NCI-H2196 (cell line): ENCODE measurements around the gene PRMT5.

Experiments
- DNase-seq: peaks from one replicate; lab custom pipeline; 2025; ENCODE audit not compliant: unreplicated experiment; lab: John Stamatoyannopoulos, UW

Gene PRMT5

DNA sequence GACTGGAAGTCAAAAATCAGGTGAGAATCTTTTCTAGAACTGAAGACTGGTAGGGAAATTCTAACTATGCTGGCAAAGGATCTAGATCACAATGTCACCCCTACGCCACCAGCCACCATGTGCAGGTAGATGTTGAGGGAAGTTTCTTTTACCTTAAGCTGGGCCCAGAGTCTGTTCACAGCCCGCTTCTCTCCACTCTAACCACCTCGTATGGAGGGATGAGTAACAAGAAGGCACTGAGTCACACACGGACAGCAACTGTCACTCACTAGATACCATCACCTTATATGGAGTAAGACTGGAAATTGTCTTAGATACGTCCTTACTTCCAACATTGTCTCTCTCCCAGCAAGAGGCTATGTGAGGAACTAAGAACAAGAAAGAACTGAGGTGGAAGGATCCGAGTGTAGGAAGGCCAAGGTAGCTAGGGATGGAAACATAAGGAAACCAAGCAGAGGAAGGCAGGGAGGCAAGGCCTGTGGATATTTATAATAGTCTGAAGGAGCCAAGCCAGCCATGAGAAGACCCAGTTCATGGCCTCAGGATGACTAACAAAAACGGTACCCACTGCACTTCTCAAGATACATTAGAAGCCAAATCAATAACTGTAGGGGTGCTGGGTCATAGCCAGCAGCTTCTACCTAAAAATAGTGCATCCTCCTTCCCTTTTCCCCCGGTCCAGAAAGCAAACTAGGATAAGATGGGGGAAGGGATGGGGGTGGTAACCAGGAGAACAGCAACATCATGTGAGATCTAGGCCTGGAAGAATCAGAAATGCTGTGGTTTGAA lies 30.7 kb downstream of the PRMT5 start:
- DNase-seq, result no peak

DNA sequence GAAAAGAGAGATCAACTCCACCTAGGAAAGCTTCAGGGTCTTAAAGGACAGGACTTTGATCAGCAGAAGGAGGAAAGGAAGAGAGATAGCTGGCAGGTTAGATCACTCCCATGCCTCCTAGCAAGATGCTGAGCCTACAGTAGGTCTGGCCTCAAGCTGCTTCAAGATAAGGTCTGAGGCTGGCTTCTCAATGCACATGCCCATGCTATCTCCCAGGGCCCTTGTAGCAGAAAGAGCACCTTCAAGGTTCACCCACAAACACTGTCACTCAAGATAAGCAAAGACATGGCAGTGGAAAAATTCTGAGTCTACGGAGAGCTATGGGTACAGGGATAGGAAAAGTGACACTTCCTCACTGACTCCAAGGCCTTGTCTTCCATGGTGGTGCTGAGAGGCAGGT lies 31.8 kb downstream of the PRMT5 start:
- no peak for DNase-seq

DNA sequence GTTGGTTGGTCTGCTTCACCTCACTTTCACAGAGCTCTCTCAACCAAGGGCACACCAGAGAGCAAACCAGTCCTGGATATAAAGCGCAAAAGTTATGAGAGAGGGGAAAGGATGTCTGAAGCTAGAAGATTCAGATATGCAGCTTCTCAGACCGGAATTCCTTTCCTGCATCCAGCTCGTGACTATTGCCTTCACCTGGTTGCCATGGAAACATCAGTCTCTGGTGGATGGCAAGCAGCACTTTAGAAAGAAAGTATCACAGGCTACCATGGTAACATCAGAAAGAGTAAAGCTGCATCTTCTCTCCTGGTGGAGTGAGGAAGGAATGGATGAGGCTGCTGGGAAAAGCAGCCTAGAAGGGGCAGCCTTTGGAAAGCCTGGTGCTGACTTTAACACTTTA lies 32.4 kb downstream of the PRMT5 start:
- no peak for DNase-seq

DNA sequence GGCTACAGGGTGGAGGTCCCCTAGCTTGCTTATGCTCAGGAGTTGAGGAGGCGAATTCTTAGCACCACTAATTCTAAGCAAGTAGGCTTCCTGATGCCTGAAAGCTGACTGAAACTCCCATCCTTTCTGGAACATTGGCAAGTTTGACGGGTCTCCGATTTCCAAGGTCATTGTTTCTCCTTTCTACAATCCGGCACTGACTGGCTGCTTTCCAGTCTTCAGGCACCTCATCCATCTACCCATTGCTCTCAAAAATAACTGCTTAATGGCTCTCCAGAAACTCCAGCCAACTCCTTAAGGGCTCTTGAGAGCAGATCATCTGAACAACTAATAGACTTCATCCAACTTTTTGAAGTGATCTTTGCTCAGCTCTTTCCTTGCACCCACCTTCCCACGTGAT lies 32.8 kb downstream of the PRMT5 start:
- DNase-seq, result no peak

DNA sequence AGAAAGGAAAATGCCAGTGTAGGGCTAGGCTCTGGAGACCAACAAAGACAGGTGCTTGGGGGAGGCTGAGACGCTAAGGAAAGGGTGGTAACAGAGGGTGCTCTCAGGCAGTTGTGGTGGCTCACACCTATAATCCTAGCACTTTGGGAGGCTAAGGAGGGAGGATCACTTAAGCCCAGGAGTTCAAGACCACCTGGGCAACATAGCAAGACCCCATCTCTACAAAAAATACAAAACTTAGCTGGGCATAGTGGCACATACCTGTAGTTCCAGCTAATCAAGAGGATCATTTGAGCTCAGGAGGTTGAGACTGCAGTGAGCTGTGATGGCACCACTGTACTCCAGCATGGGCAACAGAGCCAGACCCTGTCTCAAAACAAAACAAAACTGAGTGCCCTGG lies 33.8 kb downstream of the PRMT5 start:
- no peak for DNase-seq

DNA sequence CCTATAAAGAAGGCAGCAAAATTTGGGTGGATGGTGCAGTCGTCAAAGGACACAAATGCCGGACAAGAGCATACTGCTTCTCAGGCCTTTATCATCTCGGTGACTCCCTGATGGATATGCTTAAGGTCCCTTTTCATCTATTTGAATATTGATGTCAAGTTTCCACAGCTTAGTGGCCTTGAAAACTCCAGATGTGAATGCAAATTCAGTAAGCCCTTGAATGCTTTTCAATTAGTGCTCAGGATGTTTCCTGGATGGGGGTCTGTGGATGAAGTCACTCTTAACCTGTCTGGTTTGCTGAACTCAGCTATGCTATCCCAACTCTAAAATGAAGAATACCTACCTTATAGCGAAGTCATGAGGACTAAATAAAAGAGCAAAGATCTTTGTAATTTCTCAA lies 35.5 kb downstream of the PRMT5 start:
- no peak for DNase-seq

GRCh38 chr14:22892488-22892887 lies 36.7 kb downstream of the PRMT5 start:
- no peak for DNase-seq

DNA sequence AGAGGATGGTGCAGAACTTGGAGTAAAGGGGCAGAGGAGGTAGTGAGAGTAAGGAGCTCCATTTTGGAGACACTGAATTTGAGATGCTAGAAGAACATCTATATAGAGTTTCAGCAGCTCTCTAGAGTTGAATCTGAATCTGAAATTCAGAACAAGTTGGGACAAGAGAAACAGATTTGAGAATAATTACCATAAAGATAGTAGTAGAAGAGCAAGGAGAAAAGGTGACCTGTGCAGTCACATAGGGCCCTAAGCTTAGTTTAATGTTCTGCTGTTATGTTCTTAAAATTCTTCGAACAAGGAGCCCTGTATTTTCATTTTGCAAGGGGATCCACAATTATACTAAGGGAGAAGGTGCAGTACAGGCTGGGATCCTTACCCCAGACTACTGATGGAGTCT lies 38.8 kb downstream of the PRMT5 start:
- DNase-seq, result no peak

DNA sequence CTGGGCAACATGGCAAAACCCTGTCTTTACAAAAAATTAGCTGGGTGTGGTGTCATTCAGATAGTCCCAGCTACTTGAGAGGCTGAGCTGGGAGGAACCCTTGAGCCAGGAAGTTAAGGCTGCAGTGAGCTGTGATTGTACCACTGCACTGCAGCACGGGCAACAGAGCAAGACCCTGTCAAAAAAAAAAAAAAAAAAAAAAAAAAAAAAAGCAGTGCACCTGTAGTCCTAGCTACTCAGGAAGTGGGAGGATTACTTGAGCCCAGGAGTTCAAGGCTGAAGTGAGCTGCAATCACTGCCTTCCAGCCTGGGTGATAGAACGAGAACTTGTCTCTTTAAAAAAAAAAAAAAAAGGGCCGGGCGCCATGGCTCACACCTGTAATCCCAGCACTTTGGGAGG lies 40.5 kb downstream of the PRMT5 start:
- no peak for DNase-seq

- DNase-seq, result no peak
Measured at GRCh38 chr14:22887990-22888378, 41.2 kb downstream of the PRMT5 start.

- peak; percentile 89 for DNase-seq
Measured at GRCh38 chr14:22887260-22887989, 41.8 kb downstream of the PRMT5 start.

DNA sequence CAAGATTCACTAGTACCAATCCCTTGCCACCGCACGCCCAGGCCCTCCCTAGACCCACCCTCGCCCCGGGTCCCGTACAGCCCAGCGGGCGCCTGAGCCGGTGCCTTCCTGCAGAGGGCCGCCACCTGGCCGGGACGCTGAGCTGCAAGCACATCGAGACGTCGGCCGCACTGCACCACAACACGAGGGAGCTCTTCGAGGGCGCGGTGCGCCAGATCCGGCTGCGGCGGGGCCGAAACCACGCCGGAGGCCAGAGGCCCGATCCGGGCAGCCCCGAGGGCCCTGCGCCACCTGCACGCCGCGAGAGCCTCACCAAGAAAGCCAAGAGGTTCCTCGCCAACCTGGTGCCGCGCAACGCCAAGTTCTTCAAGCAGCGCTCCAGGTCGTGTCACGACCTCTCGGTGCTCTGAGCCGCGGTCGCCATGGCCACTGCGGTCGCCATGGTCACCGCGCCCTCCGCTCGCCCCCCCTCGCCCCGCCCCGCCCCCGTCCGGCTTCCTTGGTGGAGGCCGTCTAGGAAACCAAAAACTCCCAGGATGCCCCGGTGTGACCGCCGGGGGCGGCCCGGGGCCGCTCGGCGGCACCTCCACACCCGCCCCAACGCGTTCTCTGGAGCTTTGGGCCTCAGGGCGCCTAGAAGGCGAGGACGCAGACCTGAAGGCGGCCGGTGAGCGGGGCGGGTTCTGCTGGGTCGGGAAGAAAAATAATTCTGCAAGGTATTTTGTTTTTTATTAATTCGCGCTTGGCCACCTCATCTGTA lies 42.5 kb downstream of the PRMT5 start:
- peak; percentile 88 for DNase-seq

DNA sequence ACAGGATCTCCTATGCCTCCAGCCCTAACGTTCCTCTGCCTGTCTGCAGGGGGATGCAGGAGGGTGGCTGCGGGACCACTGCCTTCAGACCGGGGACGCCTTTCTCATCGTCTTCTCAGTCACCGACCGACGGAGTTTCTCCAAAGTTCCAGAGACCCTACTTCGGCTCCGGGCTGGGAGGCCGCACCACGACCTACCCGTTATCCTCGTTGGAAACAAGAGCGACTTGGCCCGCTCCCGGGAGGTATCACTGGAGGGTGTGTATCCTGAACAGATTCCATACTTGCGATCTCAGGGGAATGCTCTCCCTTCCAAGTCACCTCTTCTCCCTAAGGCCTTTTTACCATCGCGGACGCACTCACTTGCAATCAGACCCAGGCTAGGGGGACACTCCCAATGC lies 43.2 kb downstream of the PRMT5 start:
- no peak for DNase-seq

- DNase-seq, result no peak
Measured at GRCh38 chr14:22884738-22885523, 44.2 kb downstream of the PRMT5 start.

DNA sequence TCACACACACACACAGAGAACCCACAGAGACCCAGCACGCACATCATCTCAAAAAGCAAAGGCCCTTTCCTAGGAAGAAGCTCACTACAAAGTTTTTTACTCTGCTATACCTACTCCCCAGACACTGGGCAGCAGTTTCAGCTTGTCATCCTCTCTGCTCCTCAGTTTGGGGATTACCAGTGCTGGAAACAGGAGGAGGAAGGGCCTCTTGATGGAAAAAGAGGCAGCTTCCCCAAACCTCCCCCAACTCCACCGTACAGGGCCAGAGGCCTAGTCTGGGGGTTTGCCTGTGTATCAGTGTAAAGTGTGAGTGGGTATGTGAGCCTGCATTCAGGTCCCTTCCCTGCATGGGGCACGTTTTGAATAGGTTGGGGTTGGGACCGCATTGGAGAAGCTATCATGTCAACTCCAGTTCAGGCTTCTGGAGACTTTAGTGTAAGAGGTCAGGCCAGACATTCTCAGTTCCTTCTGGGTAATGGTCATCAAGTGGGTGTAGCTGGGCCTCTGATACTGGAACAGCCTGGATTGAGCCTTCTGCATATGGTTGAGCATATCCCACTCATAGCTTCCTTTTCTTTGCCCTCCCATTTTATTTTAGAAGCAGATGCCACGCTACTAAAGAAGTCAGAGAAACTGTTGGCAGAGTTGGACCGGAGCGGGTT lies 45.0 kb downstream of the PRMT5 start:
- DNase-seq, result no peak

- no peak for DNase-seq
Measured at GRCh38 chr14:22883173-22883976, 45.8 kb downstream of the PRMT5 start, which contains the start of gene REM2. REM2 (plus strand) TSS chr14:22883222; CDS start chr14:22883288, 66 bp downstream.

DNA sequence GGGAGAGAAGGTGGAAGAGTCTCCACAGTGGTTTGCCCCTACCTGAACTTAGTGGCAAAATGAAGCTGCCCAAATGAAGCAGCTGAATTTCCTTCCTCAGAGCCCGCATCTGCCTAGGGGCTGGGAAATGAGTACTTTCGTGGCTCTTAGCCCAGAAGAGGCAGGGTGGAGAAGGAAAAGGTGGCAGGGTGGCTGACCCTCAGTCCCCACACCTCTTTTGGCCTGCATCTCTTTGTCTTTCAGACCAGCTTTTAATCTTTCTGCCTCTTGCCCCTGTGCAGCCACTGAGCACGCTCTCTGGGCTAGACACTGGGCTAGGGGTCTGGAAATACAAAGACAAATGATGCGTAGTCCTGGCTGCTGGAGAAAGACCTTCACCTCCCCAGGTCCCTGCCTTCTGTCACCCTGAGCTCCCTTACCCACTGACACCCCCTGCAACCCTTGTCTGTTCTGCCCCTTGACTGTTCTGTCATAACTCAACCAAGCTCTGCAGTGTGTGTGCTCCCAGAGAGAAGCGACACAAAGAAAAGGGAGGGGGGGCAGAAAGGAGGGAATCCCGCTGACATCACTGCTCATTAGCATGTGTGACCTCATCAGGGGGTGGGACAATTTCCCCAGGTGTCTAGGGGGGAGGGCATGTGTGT lies 46.5 kb downstream of the PRMT5 start:
- peak; percentile 85 for DNase-seq

DNA sequence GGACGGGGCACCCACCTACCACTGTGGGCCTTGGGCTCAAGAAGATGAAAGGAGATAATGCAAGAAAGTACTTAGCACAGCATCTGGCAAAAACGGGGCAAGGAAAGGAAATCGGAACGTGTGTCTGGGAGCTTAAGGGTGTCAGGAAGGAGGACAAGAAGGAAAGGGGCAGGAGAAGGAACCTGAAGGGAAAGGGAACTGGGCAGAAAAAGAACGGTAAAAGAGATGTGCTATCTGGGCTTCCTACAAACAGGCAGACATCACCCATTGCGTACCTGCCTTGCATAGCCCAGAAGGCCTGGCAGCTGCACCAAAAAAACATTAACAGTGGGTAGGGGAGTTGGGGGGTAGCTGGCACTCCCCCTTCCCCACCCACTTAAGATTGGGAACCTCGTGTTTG lies 47.1 kb downstream of the PRMT5 start:
- no peak for DNase-seq
